Liver (tissue), 9 donors: Measurements from ENCODE around the gene DDHD1. TPM values are rescaled to one million over a fixed set of nuclear protein-coding genes. Genes with fewer than 3 reads are reported as not detected.

Experiments
- DNase-seq: peaks from one replicate; pipeline ENCODE4 v3.0.0-alpha.2; 2017; ENCODE audit warnings: low spot score
- H3K27ac ChIP-seq, 2 donors: one replicate each; pipeline ENCODE4 v1.7.0; 2013; ENCODE audit warnings: inconsistent platforms in 2 of 2, low read length in 2 of 2, control low read depth in 1 of 2, low read depth in 1 of 2, mild to moderate bottlenecking in 1 of 2
- H3K27me3 ChIP-seq, 4 donors: one replicate each; pipeline versions ENCODE4 v1.6.1 to v1.7.0; 2013; ENCODE audit warnings: low read length in 3 of 4, inconsistent platforms in 1 of 4, mild to moderate bottlenecking in 1 of 4, moderate library complexity in 1 of 4; ENCODE audit not compliant: control insufficient read depth in 4 of 4, insufficient read depth in 4 of 4
- H3K36me3 ChIP-seq, 4 donors: one replicate each; pipeline versions ENCODE4 v1.6.1 to v1.7.0; 2013; ENCODE audit warnings: low read length in 3 of 4, mild to moderate bottlenecking in 3 of 4, low read depth in 1 of 4, moderate library complexity in 1 of 4; ENCODE audit not compliant: control insufficient read depth in 4 of 4, insufficient read depth in 3 of 4
- H3K4me1 ChIP-seq, 4 donors: one replicate each; pipeline versions ENCODE4 v1.6.1 to v1.7.0; 2013; ENCODE audit warnings: low read length in 3 of 4, mild to moderate bottlenecking in 3 of 4, moderate library complexity in 1 of 4; ENCODE audit not compliant: control insufficient read depth in 4 of 4, insufficient read depth in 4 of 4
- H3K4me3 ChIP-seq, 3 donors: one replicate each; pipeline versions ENCODE4 v1.6.1 to v1.7.0; 2013; ENCODE audit warnings: low read length in 3 of 3, control low read depth in 1 of 3, low read depth in 1 of 3, mild to moderate bottlenecking in 1 of 3
- H3K9ac ChIP-seq, 2 donors: one replicate each; pipeline ENCODE4 v1.7.0; 2013; ENCODE audit warnings: low read length in 2 of 2, mild to moderate bottlenecking in 2 of 2, moderate library complexity in 2 of 2, control low read depth in 1 of 2, low read depth in 1 of 2
- H3K9me3 ChIP-seq, 4 donors: one replicate each; pipeline versions ENCODE4 v1.6.1 to v1.7.0; 2013; ENCODE audit warnings: low read length in 3 of 4; ENCODE audit not compliant: control insufficient read depth in 4 of 4
- CTCF ChIP-seq: fragments of 150-350 bp; IDR thresholded peaks from 2 replicates; pipeline ENCODE4 v1.5.1; 2017; ENCODE audit warnings: improper control_type of control experiment, low read depth, low read length; ENCODE audit not compliant: missing input control
- EGR1 ChIP-seq, 2 donors: IDR thresholded peaks; 2 replicates each; pipeline ENCODE4 v1.6.1; 2016 to 2018; ENCODE audit warnings: antibody characterized with exemption in 2 of 2, low read depth in 2 of 2
- FOXA1 ChIP-seq: IDR thresholded peaks from 2 replicates; pipeline ENCODE4 v1.6.1; 2016; ENCODE audit warnings: antibody characterized with exemption
- FOXA2 ChIP-seq: IDR thresholded peaks from 2 replicates; pipeline ENCODE4 v1.6.1; 2016; ENCODE audit warnings: antibody characterized with exemption
- GABPA ChIP-seq, 2 donors: IDR thresholded peaks in 1 of 2; conservative IDR thresholded peaks in 1 of 2; 2 replicates each; pipeline ENCODE4 v1.6.1; 2016; ENCODE audit warnings: antibody characterized with exemption in 2 of 2, mild to moderate bottlenecking in 1 of 2, moderate library complexity in 1 of 2
- HNF4A ChIP-seq, 2 donors: conservative IDR thresholded peaks; 2 replicates each; pipeline ENCODE4 v1.6.1; 2016; ENCODE audit warnings: antibody characterized with exemption in 2 of 2, mild to moderate bottlenecking in 2 of 2
- HNF4G ChIP-seq: IDR thresholded peaks from 2 replicates; pipeline ENCODE4 v1.6.1; 2016; ENCODE audit warnings: antibody characterized with exemption
- SP1 ChIP-seq: IDR thresholded peaks from 2 replicates; pipeline ENCODE4 v1.6.1; 2018; ENCODE audit warnings: antibody characterized with exemption, mild to moderate bottlenecking
- TAF1 ChIP-seq: conservative IDR thresholded peaks from 2 replicates; pipeline ENCODE4 v1.6.1; 2016; ENCODE audit warnings: antibody characterized with exemption, mild to moderate bottlenecking
- YY1 ChIP-seq: IDR thresholded peaks from 2 replicates; pipeline ENCODE4 v1.6.1; 2016; ENCODE audit warnings: antibody characterized with exemption, mild to moderate bottlenecking
- ZBTB33 ChIP-seq: IDR thresholded peaks from 2 replicates; pipeline ENCODE4 v1.6.1; 2016; ENCODE audit warnings: antibody characterized with exemption
- WGBS: extraction: QIAGEN DNeasy Blood & Tissue Kit; methylation state at CpG from one replicate; pipeline ENCODE4 v1.1.7; 2013; 5-methylcytosine and 5-hydroxymethylcytosine counted together
- polyA plus RNA-seq, 2 donors: library from polyadenylated mRNA; stranded (reverse) in 1 of 2; unstranded in 1 of 2; fragments of 200-250 nt in 1 of 2; fragments of >200 nt in 1 of 2; fragmentation: Nextera tagmentation in 1 of 2; extraction: Ambion mirVana in 1 of 2; gene quantifications; one replicate each; pipeline versions ENCODE4 v1.2.1 to v1.2.3, GENCODE V29; 2013 to 2015
- total RNA-seq, 2 donors: library from RNA; depleted of rRNA; stranded (reverse); fragments of >200 nt; gene quantifications; one replicate each; pipeline ENCODE4 v1.2.3, GENCODE V29; 2014
- donor health status: healthy.
- donor health status: healthy.
- donor health status: healthy.
- donor health status: healthy.
- donor health status: healthy.

The DDHD1 gene
- total and polyA plus RNA-seq, 4 donors, result 1.3 to 14.3 (median 5.2) TPM

GRCh38 chr14:53027562-53027961 is 125.6 kb downstream of the DDHD1 start:
- no peak overlapping the region for H3K4me3 ChIP-seq
- no peaks in the 10 kb centered on the region for H3K36me3 ChIP-seq
- H3K27me3 ChIP-seq, result no peaks in the 10 kb centered on the region
- peaks cover 0 to 10% (median 9%) of the 10 kb centered on the region in 4 donors for H3K4me1 ChIP-seq
- DNase-seq, result no peak
- no peak overlapping the region for H3K27ac ChIP-seq
- 85% methylated on average over 3 of the region's 3 CpGs for WGBS
- no peak for TF ChIP-seq EGR1 (IDR thresholded peaks at IDR 0.05; ENCODE audit: low read depth in 2 of 2)
- TF ChIP-seq ZBTB33, result no peak
- no peak for TF ChIP-seq GABPA (IDR thresholded peaks at IDR 0.05 in 1 of 2, conservative IDR thresholded peaks at IDR 0.05 in 1 of 2)
- TF ChIP-seq CTCF, result no peak
- TF ChIP-seq SP1, result no peak
- H3K9me3 ChIP-seq, result no peaks in the 10 kb centered on the region
- no peak overlapping the region for H3K9ac ChIP-seq

- H3K4me1 ChIP-seq, result peaks cover 0 to 6% (median 4%) of the 10 kb centered on the region in 4 donors
- WGBS, result 38% methylated on average over 1 of the region's 1 CpG
- no peak overlapping the region for H3K9ac ChIP-seq
- no peaks in the 10 kb centered on the region for H3K9me3 ChIP-seq
- no peak overlapping the region for H3K4me3 ChIP-seq
- H3K27ac ChIP-seq, result no peak overlapping the region
- no peaks in the 10 kb centered on the region for H3K36me3 ChIP-seq
- DNase-seq, result no peak
- H3K27me3 ChIP-seq, result no peaks in the 10 kb centered on the region
- TF ChIP-seq FOXA1 (no peak), HNF4A (conservative IDR thresholded peaks at IDR 0.05) (no peak), TAF1 (no peak), FOXA2 (no peak), GABPA (IDR thresholded peaks at IDR 0.05 in 1 of 2, conservative IDR thresholded peaks at IDR 0.05 in 1 of 2) (no peak), HNF4G (no peak)
Observed at GRCh38 chr14:53027041-53027440, 126.1 kb downstream of the DDHD1 start.

- H3K9me3 ChIP-seq, result no peaks in the 10 kb centered on the region
- no peaks in the 10 kb centered on the region for H3K36me3 ChIP-seq
- no peaks in the 10 kb centered on the region for H3K27me3 ChIP-seq
- TF ChIP-seq YY1 (no peak), CTCF (no peak), HNF4G (no peak)
- no peak overlapping the region for H3K4me3 ChIP-seq
- no peak for DNase-seq
- 77% methylated on average over 3 of the region's 3 CpGs for WGBS
- no peak overlapping the region for H3K9ac ChIP-seq
- H3K4me1 ChIP-seq, result no peaks in the 10 kb centered on the region
- H3K27ac ChIP-seq, result no peak overlapping the region
Observed at GRCh38 chr14:53023325-53023724, 129.8 kb downstream of the DDHD1 start.
